ENCODE measurements around the gene TOX3.

DNA sequence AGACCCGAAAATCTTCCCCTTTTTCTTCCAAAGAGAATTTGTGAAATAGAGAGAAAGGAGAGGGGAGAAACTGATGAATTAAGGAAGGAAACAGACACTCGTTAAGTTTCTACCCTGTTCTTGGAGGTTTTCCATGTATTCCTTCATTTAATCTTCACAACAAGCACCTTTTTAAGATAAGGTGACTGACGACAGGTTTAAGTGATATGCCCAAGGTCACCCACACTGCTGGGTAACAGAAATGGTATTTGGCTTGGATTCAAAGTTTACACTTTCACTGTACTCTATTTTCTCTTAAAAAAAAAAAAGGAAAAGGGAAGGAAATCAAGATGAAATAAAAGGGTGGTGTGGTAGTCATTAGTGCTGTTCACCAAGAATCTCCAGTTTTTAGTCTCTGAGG, 33.5 kb upstream of the TOX3 start:
- TF ChIP-seq FOXK1 (CRISPR knock-in tag; IDR thresholded peaks at IDR 0.05) (no peak), TEAD1 (CRISPR knock-in tag; IDR thresholded peaks at IDR 0.05) (no peak), JUN (CRISPR knock-in tag; IDR thresholded peaks at IDR 0.05) (no peak), KAT7 (CRISPR knock-in tag; IDR thresholded peaks at IDR 0.05; ENCODE audit: borderline replicate concordance) (no peak), ZNF263 (CRISPR knock-in tag; IDR thresholded peaks at IDR 0.05; ENCODE audit: low read depth) (no peak)
- TF ChIP-seq, protein P1, sequence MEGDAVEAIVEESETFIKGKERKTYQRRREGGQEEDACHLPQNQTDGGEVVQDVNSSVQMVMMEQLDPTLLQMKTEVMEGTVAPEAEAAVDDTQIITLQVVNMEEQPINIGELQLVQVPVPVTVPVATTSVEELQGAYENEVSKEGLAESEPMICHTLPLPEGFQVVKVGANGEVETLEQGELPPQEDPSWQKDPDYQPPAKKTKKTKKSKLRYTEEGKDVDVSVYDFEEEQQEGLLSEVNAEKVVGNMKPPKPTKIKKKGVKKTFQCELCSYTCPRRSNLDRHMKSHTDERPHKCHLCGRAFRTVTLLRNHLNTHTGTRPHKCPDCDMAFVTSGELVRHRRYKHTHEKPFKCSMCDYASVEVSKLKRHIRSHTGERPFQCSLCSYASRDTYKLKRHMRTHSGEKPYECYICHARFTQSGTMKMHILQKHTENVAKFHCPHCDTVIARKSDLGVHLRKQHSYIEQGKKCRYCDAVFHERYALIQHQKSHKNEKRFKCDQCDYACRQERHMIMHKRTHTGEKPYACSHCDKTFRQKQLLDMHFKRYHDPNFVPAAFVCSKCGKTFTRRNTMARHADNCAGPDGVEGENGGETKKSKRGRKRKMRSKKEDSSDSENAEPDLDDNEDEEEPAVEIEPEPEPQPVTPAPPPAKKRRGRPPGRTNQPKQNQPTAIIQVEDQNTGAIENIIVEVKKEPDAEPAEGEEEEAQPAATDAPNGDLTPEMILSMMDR (IDR thresholded peaks at IDR 0.05), result no peak
- TF ChIP-seq, protein P2, sequence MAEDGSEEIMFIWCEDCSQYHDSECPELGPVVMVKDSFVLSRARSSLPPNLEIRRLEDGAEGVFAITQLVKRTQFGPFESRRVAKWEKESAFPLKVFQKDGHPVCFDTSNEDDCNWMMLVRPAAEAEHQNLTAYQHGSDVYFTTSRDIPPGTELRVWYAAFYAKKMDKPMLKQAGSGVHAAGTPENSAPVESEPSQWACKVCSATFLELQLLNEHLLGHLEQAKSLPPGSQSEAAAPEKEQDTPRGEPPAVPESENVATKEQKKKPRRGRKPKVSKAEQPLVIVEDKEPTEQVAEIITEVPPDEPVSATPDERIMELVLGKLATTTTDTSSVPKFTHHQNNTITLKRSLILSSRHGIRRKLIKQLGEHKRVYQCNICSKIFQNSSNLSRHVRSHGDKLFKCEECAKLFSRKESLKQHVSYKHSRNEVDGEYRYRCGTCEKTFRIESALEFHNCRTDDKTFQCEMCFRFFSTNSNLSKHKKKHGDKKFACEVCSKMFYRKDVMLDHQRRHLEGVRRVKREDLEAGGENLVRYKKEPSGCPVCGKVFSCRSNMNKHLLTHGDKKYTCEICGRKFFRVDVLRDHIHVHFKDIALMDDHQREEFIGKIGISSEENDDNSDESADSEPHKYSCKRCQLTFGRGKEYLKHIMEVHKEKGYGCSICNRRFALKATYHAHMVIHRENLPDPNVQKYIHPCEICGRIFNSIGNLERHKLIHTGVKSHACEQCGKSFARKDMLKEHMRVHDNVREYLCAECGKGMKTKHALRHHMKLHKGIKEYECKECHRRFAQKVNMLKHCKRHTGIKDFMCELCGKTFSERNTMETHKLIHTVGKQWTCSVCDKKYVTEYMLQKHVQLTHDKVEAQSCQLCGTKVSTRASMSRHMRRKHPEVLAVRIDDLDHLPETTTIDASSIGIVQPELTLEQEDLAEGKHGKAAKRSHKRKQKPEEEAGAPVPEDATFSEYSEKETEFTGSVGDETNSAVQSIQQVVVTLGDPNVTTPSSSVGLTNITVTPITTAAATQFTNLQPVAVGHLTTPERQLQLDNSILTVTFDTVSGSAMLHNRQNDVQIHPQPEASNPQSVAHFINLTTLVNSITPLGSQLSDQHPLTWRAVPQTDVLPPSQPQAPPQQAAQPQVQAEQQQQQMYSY (CRISPR knock-in tag; IDR thresholded peaks at IDR 0.05), result no peak
- TF ChIP-seq, protein P3, sequence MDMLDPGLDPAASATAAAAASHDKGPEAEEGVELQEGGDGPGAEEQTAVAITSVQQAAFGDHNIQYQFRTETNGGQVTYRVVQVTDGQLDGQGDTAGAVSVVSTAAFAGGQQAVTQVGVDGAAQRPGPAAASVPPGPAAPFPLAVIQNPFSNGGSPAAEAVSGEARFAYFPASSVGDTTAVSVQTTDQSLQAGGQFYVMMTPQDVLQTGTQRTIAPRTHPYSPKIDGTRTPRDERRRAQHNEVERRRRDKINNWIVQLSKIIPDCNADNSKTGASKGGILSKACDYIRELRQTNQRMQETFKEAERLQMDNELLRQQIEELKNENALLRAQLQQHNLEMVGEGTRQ (CRISPR knock-in tag; IDR thresholded peaks at IDR 0.05), result no peak

Measured in WTC11 (cell line).